Endothelial cell of umbilical vein (primary cell): Measurements from ENCODE around the gene NCMAP. TPM values are rescaled to one million over a fixed set of nuclear protein-coding genes. Genes with fewer than 3 reads are reported as not detected.

Source experiments
- BruUV-seq: library from RNA; stranded (reverse); fragments of 400-500 nt; replicated peaks from 2 replicates; lab custom pipeline; 2021; lab: Mats Ljungman, UMichigan
- CTCF ChIA-PET: fragments of 300-600, 350-600 bp; sonication (Branson Sonifier 250); formaldehyde crosslinking; loops from one replicate; lab custom pipeline; 2021; ENCODE audit warnings: antibody characterized with exemption, inconsistent platforms; lab: Charles Lee
- POLR2A ChIA-PET: fragments of 300-600, 350-600 bp; sonication (Branson Sonifier 250); formaldehyde crosslinking; loops from one replicate; lab custom pipeline; 2021; ENCODE audit warnings: antibody characterized with exemption, inconsistent platforms; lab: Charles Lee
- DNase-seq: peaks from one replicate; pipeline ENCODE4 v3.0.0-alpha.2; 2011; ENCODE audit warnings: low read depth, low spot score
- FAIRE-seq: peaks from 2 replicates; lab custom pipeline; 2011; peaks lifted over from hg19 to GRCh38; lab: Jason Lieb, UNC
- H2AFZ ChIP-seq: 2 replicates; pipeline ENCODE4 v1.6.0; 2012; ENCODE audit warnings: low read depth, low read length, control low read depth, inconsistent platforms
- H3K27ac ChIP-seq: 2 replicates; pipeline ENCODE4 v1.5.1; 2011; ENCODE audit warnings: low read depth, mild to moderate bottlenecking, control low read depth, low read length, moderate library complexity; ENCODE audit not compliant: insufficient read depth
- H3K27me3 ChIP-seq, 2 experiments: 2 replicates each; pipeline versions ENCODE4 v1.6.0 to v1.6.1; 2011; ENCODE audit warnings: low read length in 2 of 2, mixed read lengths in 1 of 2; ENCODE audit not compliant: control insufficient read depth in 2 of 2, insufficient read depth in 2 of 2
- H3K36me3 ChIP-seq, 2 experiments: 2 replicates in 1 of 2; 3 replicates in 1 of 2; pipeline ENCODE4 v1.5.1; 2011; ENCODE audit warnings: low read length in 2 of 2, mild to moderate bottlenecking in 1 of 2, moderate library complexity in 1 of 2; ENCODE audit not compliant: control insufficient read depth in 2 of 2, insufficient read depth in 2 of 2; ENCODE audit errors: extremely low read depth in 1 of 2
- H3K4me1 ChIP-seq: 3 replicates; pipeline ENCODE4 v1.5.1; 2011; ENCODE audit warnings: mild to moderate bottlenecking, low read length; ENCODE audit not compliant: control insufficient read depth, insufficient read depth; ENCODE audit errors: extremely low read depth
- H3K4me2 ChIP-seq: 2 replicates; pipeline ENCODE4 v1.6.1; 2011; ENCODE audit warnings: low read length, control low read depth, mixed read lengths; ENCODE audit not compliant: insufficient read depth
- H3K4me3 ChIP-seq, 3 experiments: fragments of 200-600 bp in 1 of 3; sonication (generic), shearing (Covaris generic) in 1 of 3; replicated peaks in 1 of 3; 2 replicates each; pipeline ENCODE4 v1.5.1; 2011 to 2016; ENCODE audit warnings: control low read depth in 3 of 3, low read length in 3 of 3, mild to moderate bottlenecking in 2 of 3, inconsistent platforms in 1 of 3, low read depth in 1 of 3, moderate library complexity in 1 of 3; ENCODE audit not compliant: insufficient read depth in 1 of 3
- H3K79me2 ChIP-seq: 2 replicates; pipeline ENCODE4 v1.6.0; 2012; ENCODE audit warnings: low read length, inconsistent platforms; ENCODE audit not compliant: control insufficient read depth, insufficient read depth
- H3K9ac ChIP-seq: replicated peaks from 2 replicates; pipeline ENCODE3; 2011; ENCODE audit warnings: low read length, control low read depth; ENCODE audit not compliant: insufficient read depth; ENCODE audit errors: extremely low read depth
- H3K9me1 ChIP-seq: replicated peaks from 3 replicates; pipeline ENCODE4 v1.6.0; 2011; ENCODE audit warnings: mild to moderate bottlenecking, low read length; ENCODE audit not compliant: control insufficient read depth, insufficient read depth; ENCODE audit errors: extremely low read depth
- H3K9me3 ChIP-seq: replicated peaks from 2 replicates; pipeline ENCODE4 v1.5.1; 2012; ENCODE audit warnings: low read length, inconsistent platforms; ENCODE audit not compliant: control insufficient read depth, insufficient read depth
- H4K20me1 ChIP-seq: replicated peaks from 2 replicates; pipeline ENCODE3; 2011; ENCODE audit warnings: mild to moderate bottlenecking, low read length; ENCODE audit not compliant: control insufficient read depth, insufficient read depth; ENCODE audit errors: extremely low read depth
- EZH2 ChIP-seq: IDR thresholded peaks from 2 replicates; pipeline ENCODE4 v1.6.1; 2012; ENCODE audit warnings: borderline replicate concordance, low read depth, mild to moderate bottlenecking, moderate library complexity, low read length, inconsistent platforms; ENCODE audit not compliant: severe bottlenecking
- FOS ChIP-seq: IDR thresholded peaks from 2 replicates; pipeline ENCODE4 v1.6.1; 2011; ENCODE audit warnings: mild to moderate bottlenecking, low read length, moderate library complexity, borderline replicate concordance; ENCODE audit not compliant: insufficient read depth
- GATA2 ChIP-seq: IDR thresholded peaks from 2 replicates; pipeline ENCODE4 v1.7.0; 2011; ENCODE audit warnings: low read depth, mild to moderate bottlenecking, moderate library complexity, mixed read lengths, low read length; ENCODE audit not compliant: insufficient read length, insufficient read depth
- JUN ChIP-seq: IDR thresholded peaks from 2 replicates; pipeline ENCODE4 v1.6.1; 2011; ENCODE audit warnings: borderline replicate concordance, low read depth; ENCODE audit not compliant: insufficient read length, insufficient read depth
- MYC ChIP-seq: IDR thresholded peaks from one replicate; pipeline ENCODE4 v1.6.1; 2011; ENCODE audit warnings: mild to moderate bottlenecking, low read depth, low read length
- POLR2A ChIP-seq: IDR thresholded peaks from 2 replicates; pipeline ENCODE4 v1.6.1; 2012; ENCODE audit warnings: low read depth, mild to moderate bottlenecking, control low read depth, low read length
- POLR2AphosphoS5 ChIP-seq: IDR thresholded peaks from 2 replicates; pipeline ENCODE4 v1.6.1; 2012; ENCODE audit warnings: low read depth, mild to moderate bottlenecking, control low read depth, low read length, moderate library complexity; ENCODE audit not compliant: insufficient read depth
- dilution Hi-C: fragments of 300-500 bp; cut with MboI; formaldehyde crosslinking; loops from one replicate; pipeline ENCODE4 v1.15.0; 2019; ENCODE audit warnings: low sequenced_read_pairs; ENCODE audit not compliant: extremely low pct_ligation_motif_present
- intact Hi-C: fragments of 100-400 bp; cut with micrococcal nuclease; formaldehyde crosslinking; loops from one replicate; pipeline ENCODE4 v1.10.0; 2022
- polyA plus RNA-seq, 4 experiments: library from polyadenylated mRNA; depleted of rRNA in 3 of 4; stranded (reverse) in 3 of 4; unstranded in 1 of 4; fragments of >200 nt; gene quantifications; 2 replicates each; pipeline versions ENCODE4 v1.2.1 to v1.2.3, GENCODE V29; 2011 to 2012; ENCODE audit warnings: missing spikeins in 1 of 4
- total RNA-seq: library from RNA; stranded (reverse); gene quantifications from 2 replicates; pipeline ENCODE4 v1.2.3, GENCODE V29; 2021
- TF ChIP-seq, protein P1 (sequence below): IDR thresholded peaks from 2 replicates; pipeline ENCODE4 v1.6.1; 2011; ENCODE audit not compliant: insufficient read depth, insufficient read length
- TF ChIP-seq, protein P2 (sequence below), 2 donors: IDR thresholded peaks; 1 replicate in 1 of 2; 2 replicates in 1 of 2; pipeline ENCODE4 v1.5.1; 2011; ENCODE audit warnings: low read length in 2 of 2, mild to moderate bottlenecking in 2 of 2, moderate library complexity in 2 of 2, control low read depth in 1 of 2, inconsistent platforms in 1 of 2, low read depth in 1 of 2; ENCODE audit not compliant: insufficient read depth in 1 of 2; ENCODE audit errors: extremely low read depth in 1 of 2

The NCMAP gene
- total and polyA plus RNA-seq, 2 donors (not counting 3 experiments of a cell fraction or from before 2014, with no cell fraction given), result not detected

DNA sequence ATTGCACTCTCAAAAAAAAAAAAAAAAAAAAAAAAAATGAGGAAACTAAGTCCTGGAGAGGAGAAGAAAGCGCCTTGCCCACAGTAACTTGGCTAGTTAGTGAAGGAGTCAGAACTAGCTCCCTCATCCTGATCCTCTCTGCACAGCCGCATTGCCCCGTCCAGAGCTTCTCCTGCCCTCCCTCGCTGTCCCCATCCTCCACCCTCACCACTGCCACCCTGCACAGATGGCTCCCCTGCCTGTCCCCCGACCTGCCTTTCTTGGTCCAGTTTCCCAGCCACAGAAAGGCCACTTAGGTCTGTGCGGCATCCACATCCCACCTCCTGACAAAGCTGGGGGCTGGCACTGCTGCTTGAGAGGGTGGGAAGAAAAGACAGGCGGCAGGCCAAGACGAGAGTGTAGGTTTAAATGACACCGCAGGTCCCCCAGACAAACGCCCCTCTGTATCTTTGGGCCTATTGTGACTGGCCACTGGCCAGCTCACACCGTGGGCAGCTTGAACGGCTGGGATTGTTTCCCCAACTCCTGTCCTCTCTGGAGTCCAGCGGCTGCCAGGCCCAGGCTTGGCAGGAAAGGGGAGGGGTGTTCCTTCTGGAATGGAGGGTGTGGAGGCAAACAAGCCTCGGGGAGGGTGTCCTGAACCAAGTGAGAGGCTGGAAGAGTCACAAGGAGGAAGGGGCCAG is 20.2 kb downstream of the NCMAP start:
- Histone ChIP-seq H3K27ac (no peak overlapping the region), H3K9ac (no peak overlapping the region), H3K27me3 (peaks cover 0 to 2% of the 10 kb centered on the region in 2 experiments), H4K20me1 (no peaks in the 10 kb centered on the region), H3K4me1 (no peaks in the 10 kb centered on the region), H3K36me3 (no peaks in the 10 kb centered on the region), H2AFZ (no peak overlapping the region), H3K4me2 (no peak overlapping the region), H3K9me3 (no peaks in the 10 kb centered on the region), H3K79me2 (no peaks in the 10 kb centered on the region), H3K4me3 (no peak overlapping the region), H3K9me1 (no peaks in the 10 kb centered on the region)
- FAIRE-seq (no peak), DNase-seq (no peak)
- no TSS peak for BruUV-seq
- TF ChIP-seq FOS (no peak), POLR2AphosphoS5 (no peak), POLR2A (no peak), EZH2 (no peak), GATA2 (no peak), JUN (no peak), MYC (no peak)
- TF ChIP-seq, protein P1, sequence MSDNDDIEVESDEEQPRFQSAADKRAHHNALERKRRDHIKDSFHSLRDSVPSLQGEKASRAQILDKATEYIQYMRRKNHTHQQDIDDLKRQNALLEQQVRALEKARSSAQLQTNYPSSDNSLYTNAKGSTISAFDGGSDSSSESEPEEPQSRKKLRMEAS, result no peak
- TF ChIP-seq, protein P2, sequence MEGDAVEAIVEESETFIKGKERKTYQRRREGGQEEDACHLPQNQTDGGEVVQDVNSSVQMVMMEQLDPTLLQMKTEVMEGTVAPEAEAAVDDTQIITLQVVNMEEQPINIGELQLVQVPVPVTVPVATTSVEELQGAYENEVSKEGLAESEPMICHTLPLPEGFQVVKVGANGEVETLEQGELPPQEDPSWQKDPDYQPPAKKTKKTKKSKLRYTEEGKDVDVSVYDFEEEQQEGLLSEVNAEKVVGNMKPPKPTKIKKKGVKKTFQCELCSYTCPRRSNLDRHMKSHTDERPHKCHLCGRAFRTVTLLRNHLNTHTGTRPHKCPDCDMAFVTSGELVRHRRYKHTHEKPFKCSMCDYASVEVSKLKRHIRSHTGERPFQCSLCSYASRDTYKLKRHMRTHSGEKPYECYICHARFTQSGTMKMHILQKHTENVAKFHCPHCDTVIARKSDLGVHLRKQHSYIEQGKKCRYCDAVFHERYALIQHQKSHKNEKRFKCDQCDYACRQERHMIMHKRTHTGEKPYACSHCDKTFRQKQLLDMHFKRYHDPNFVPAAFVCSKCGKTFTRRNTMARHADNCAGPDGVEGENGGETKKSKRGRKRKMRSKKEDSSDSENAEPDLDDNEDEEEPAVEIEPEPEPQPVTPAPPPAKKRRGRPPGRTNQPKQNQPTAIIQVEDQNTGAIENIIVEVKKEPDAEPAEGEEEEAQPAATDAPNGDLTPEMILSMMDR (IDR thresholded peaks at IDR 0.05; ENCODE audit: extremely low read depth in 1 of 2, insufficient read depth in 1 of 2, low read depth in 1 of 2, low read length in 2 of 2), result no peak
- intact Hi-C loops, result no loop called here
- CTCF ChIA-PET, result interaction anchor here (1.2 to 1.4 kb wide), 2 partner anchors 11 to 16 kb away, joined by 3 to 10 read pairs; no protein-coding TSS in a partner anchor
- dilution Hi-C loops, result no loop called here
- POLR2A ChIA-PET, result no interaction called here
